GM12873 (cell line): ENCODE results near the gene EFHC1.
A peak's percentile ranks its signal among the peaks of the same experiment; 100 is the strongest.

Source experiments
- TF ChIP-seq, protein P1 (sequence below): IDR thresholded peaks from 2 replicates; pipeline ENCODE4 v1.5.1; 2012; ENCODE audit warnings: low read depth, mild to moderate bottlenecking, moderate library complexity, low read length, control low read depth; ENCODE audit not compliant: insufficient read depth; ENCODE audit errors: missing control alignments

Gene EFHC1

DNA sequence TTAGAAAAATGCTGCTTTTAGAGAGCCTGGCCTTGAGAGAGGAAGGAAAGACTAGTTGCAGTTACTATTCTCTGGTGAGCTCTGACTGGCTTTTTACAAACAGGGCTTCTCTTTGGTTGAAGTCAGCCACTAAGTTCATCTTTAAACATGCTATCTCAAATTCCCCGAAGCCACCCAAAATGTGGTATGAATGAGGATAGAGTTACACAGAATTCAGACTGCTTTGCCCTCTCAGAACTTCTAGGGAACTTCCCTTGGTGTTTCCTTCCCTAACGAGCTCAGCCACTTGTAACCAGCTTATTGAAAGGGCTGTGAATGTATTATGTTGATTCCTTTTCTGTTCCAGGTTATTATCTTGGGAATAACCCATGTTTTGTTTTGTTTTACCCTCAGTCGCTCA lies 73.5 kb downstream of the EFHC1 start:
- TF ChIP-seq, protein P1, sequence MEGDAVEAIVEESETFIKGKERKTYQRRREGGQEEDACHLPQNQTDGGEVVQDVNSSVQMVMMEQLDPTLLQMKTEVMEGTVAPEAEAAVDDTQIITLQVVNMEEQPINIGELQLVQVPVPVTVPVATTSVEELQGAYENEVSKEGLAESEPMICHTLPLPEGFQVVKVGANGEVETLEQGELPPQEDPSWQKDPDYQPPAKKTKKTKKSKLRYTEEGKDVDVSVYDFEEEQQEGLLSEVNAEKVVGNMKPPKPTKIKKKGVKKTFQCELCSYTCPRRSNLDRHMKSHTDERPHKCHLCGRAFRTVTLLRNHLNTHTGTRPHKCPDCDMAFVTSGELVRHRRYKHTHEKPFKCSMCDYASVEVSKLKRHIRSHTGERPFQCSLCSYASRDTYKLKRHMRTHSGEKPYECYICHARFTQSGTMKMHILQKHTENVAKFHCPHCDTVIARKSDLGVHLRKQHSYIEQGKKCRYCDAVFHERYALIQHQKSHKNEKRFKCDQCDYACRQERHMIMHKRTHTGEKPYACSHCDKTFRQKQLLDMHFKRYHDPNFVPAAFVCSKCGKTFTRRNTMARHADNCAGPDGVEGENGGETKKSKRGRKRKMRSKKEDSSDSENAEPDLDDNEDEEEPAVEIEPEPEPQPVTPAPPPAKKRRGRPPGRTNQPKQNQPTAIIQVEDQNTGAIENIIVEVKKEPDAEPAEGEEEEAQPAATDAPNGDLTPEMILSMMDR: no peak

GRCh38 chr6:52494298-52495072 lies 74.3 kb downstream of the EFHC1 start:
- TF ChIP-seq, protein P1: no peak

- TF ChIP-seq, protein P1: peak; percentile 1
Measured at GRCh38 chr6:52495922-52496321, 75.8 kb downstream of the EFHC1 start.

DNA sequence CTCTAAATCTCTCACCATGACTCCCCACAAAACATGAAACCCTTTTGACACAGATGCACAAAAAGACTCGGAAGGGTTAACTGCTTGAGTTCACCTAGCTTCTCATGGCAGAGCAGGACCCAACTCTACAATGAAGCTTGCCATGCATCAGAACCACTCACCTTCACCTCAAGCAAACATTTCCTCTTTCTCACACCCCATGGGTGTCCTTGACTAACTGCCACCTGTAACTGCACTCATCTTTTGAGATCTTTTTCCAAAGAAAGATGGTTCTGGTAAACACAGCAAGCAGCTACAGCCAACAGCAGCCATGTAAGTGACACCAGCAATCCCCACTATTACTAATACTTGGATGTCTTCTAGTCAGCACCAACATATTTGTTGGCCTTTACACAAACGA lies 76.5 kb downstream of the EFHC1 start:
- TF ChIP-seq, protein P1: no peak

GRCh38 chr6:52497652-52498408 lies 77.7 kb downstream of the EFHC1 start:
- TF ChIP-seq, protein P1: no peak

- TF ChIP-seq, protein P1: no peak
Measured at GRCh38 chr6:52498538-52499017, 78.4 kb downstream of the EFHC1 start.

- TF ChIP-seq, protein P1: no peak
Measured at GRCh38 chr6:52499026-52499425, 78.9 kb downstream of the EFHC1 start.
